NCI-H2196 treated with DMSO at 0.1 percent for 48 hours (cell line): ENCODE results near the gene ANGPT4.

Experiments used
- DNase-seq: peaks from one replicate; lab custom pipeline; 2025; ENCODE audit not compliant: unreplicated experiment; lab: John Stamatoyannopoulos, UW

ANGPT4 gene

DNA sequence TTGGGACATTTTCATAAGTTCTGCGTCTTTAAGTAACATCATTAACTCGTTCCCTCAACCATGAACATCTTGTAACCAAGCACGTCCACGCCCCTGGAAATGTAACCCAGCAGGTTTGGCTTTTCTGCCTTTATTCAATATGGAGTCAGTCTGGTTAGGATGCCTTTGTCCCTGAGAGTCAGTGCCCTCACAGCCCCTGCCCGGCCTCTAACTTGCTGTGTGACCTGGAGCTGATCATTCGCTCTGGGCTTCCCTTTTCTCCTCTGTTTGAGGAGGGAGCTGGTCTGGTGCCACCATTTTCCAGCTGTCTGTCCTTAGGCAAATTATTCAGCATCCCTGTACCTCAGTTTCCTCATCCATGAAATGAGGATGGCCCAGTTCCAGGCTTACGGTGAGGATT is 26.5 kb upstream of the ANGPT4 start:
- no peak for DNase-seq

DNA sequence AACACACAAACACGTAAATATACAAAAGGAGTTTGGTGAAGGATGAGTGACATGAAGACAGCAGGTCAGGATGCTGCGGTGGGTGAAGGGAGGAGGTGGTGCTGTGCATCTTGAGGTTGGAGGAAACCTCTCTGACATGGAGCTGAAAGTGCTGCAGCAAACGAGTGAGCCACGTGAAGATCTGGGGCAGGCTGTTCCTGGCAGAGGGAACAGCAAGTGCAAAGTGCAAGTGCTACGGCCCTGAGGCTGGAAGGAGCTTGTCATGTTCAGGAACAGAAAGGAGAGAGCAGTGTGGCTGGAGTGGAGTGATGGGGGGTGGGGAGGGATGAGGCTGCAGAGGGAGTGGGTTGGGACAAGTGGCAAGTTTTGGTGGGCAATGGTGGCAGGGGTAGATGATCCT is 24.8 kb upstream of the ANGPT4 start:
- DNase-seq: no peak

DNA sequence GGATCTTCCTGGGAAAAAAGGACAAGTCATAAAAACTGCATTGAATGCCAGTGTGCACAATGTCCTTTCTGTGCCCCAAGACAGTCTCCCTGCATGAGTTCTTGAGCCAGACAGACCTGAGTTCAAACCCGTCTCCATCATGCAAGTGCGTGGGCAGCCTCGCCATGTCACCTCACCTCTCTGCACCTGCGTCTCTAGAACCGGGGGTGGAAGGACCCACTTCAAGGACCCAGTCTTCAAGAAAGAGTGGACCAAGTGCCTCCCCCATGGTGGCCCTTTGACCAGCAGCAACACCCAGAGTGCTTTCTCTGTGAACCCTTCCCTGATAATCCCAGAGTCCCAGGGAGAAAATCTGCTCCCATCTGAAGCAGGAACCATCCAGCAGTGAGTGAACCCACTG is 23.5 kb upstream of the ANGPT4 start:
- no peak for DNase-seq

DNA sequence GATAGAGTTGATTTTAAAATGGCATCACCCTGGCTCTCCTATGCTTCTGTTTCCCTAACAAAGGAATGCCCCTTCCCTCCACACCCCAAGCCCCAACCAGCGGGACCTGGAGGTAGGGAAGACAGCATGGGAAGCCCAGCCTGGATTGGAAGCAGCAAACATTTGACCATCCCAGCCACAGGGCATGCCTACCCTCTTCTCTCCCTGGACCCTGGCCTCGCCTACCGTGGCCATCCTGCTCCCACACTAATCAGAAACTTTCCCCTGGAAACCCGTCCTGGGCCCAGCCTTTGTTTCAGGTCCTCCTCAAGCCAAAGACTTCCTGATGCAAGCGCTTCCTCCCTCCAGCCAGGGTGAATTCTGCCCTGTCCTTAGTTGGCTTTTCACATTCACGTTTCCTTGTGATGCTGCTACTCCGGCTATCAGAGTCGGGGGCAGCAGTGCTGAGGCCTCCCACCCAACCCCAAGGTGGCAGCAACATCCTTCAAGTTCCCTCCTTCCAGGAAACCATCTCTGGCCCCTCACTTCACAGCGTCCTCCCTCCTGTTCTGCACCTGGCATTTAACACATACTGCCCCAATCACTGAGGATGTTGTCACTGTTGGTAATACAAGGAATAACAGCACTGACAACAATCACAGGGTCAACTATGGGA is 18.2 kb upstream of the ANGPT4 start:
- DNase-seq: no peak

DNA sequence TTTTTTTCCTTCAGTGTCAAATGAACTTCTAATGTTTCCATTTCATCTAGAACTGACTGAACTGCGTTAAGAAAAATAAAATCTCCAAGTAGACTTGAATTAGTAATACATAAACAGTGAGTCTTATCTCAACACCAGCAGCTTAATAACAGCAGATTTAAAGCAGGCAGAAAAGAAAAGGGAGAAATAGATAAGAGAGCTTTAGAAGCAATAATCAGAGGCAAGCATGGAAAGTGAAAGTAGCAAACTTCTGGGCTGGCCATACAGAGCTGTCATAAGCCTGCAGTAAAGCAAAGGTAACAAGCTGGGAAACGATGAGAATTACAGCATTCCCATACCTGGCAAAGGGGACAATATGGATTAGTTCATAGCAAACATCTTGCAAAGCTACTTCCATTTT is 16.9 kb upstream of the ANGPT4 start:
- DNase-seq: no peak

DNA sequence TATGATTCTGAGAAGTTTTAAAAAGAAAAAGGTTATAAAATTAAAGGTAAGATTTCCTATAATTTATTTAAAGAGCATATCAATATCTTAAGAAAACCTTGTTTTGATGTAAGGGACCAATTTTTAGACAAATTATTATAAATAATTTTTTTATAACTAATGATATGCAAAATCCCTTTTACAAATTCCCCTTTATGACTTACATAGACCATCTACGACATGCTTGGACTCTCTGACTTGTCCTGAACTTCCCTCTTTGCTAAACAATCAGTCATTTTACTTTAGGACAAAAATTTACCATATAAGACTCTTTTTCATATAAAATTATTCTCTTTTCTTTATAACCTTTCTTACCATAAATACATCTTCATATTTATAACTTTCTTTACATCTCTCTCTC is 15.3 kb upstream of the ANGPT4 start:
- no peak for DNase-seq

DNA sequence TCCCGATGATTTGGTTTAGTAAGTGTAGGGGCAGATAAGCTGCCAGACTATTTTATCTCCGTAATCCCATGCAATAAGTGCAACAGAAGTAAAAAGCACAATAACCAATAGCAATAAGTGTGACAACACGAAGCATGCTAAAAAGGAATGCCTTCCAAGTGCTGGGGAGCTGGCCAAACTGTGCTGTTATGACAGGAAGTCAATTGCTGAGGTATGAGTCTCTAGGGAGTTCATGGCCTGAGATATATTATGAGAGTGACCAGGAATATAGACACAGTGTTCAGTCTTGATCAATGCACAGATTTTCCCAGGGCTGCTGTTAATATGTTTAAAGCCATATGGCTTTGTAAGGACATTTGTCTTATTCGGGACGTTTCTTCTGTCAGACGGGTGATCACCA is 10.5 kb upstream of the ANGPT4 start:
- no peak for DNase-seq

DNA sequence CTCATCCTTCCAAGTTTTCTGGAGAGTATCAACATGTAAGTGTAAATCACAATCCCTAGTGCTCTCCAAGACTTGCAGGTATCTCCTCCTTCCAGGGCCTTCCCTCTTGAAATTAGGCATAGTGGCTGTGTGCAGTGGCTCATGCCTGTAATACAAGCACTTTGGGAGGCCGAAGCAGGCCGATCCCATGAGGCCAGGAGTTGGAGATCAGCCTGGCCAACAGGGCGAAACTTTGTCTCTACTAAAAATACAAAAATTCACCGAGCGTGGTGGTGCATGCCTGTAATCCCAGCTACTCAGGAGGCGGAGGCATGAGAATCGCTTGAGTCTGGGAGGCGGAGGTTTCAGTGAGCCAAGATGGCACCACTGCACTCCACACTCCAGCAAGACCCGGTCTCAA is 9.4 kb upstream of the ANGPT4 start:
- no peak for DNase-seq

DNA sequence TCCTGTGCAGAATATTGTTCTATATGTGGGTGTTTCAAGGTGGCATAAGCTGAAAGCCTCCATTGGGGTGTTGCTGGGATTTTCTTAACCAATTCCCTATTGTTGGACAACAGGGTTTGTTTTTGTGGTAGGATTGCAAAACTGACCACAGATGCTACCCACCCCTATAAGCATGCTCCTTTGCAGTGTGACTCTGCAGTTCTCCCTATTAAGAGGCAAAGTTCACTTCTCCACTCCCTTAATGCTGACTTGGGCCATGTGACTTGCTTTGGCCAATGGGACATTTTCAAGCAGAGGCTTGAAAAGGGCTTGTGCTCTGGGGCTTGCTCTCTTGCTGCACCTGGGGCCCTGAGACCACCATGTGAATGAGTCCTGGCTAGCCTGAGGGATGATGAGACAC is 8.5 kb upstream of the ANGPT4 start:
- DNase-seq: no peak

DNA sequence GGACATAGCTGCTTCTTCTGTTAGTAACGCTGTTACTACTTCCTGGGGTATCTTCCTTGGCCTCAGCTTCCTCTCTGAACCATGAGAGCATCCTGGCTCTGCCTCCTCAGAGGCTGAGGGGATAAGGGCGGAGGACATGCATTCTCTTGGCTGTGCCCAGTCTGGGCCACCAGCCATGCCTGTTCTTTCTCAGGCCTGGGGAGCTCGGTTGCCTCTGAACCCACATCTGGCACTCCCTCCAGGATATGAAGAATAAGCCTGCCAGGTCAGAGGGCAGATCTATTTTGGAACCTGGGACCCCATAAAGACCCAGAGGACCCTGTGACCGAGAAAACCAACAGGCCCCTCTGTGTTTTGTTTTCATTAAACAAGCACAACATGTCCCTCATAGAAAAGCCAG is 6.6 kb upstream of the ANGPT4 start:
- DNase-seq: no peak

DNA sequence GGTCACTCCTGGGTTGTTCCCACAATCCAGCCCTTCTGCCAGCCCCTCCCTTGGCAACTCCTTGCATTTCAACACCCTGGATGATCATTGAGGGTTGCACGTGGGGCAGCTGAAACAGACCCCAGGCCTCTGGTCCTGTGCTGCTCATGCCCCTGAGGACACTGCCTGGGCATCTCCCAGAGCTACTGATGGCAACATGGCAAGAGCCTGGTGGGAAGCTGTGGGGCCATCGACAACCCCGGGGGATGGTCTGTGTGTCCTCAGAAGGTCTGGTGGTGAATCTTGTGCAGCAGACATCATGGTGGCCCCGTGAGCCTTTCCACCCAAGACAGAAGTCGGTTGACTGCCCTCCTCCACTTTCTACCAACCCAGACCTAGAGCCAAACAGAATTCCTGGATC is 4.9 kb upstream of the ANGPT4 start:
- DNase-seq: no peak

DNA sequence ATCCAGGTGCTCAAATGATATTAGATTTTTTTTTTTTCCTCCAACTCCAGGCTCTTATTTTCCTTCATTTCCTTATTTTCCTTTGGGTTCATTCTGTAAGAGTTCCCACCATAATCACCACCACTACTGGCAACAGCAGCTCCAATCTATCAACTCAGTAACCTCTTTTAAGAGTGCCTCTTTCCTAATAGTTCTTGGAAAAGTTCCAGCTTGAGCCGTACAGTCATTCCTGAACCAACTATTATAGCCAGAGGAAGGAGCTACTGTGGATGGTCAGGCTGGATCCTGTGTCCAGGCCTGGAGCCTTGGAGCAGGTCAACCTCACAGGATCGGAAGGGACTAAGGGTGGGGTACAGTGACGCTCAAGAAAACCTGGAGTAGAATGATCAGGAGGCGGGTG is 4.2 kb upstream of the ANGPT4 start:
- no peak for DNase-seq

DNA sequence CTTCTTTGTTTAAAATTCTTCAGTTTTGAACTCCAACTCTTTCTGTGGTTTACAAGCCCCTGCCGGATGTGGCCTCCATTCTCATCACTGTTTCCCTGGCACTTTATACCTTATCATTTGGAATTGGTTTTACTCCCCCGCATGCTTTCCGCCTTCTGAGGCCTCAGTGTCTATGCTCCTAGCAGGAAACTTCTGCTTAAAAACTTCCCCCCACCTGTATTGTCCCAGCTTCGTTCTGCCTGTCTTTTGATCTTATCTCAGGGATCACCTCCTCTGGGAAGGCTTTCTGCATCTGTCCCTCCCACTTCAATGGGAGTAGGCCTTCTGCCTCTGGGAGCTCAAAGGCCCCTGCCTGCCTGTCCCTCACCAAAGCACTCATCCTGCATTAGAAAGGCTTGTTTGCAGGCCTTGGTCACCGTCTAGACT is 3.4 kb upstream of the ANGPT4 start:
- DNase-seq: no peak

DNA sequence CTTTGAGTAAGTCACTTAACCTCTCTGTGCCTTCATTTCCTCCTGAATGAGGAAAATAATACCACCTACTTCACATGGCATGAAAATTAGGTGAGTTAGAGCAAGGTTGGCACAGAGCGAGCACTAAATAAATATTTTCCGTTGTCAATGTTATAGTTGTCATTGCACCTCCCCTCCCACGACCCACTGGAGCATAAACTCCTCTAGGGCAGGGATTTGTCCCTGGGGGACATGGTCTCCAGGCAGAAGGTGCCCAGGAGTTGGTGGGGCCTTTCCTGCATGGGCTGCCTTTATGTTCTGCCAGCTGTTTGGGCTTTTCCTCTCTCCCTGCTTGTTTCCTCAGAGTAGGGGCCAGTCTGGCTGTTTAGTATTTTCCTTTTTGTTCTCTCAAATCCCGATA is 1.3 kb upstream of the ANGPT4 start:
- no peak for DNase-seq

DNA sequence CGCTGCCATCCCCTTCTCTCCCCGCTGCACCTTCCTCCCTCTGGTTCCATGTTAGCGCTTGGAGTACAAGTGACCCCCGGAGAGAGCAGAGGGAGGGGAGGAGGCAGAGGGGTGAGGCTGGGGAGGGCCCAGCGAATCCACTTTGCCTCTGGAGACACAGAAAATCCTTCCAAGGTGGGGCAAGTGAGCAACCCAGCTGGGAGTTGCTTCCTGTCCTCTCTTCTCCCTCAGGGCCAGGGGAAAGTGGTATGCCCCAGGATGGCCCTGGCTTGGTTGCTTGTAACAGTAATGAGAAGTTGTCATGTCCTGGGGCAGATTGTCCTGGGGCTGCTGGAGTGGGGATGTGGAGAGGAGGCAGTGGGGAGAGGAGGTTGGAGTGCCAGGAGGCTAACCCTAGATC is 691 bp upstream of the ANGPT4 start:
- no peak for DNase-seq

DNA sequence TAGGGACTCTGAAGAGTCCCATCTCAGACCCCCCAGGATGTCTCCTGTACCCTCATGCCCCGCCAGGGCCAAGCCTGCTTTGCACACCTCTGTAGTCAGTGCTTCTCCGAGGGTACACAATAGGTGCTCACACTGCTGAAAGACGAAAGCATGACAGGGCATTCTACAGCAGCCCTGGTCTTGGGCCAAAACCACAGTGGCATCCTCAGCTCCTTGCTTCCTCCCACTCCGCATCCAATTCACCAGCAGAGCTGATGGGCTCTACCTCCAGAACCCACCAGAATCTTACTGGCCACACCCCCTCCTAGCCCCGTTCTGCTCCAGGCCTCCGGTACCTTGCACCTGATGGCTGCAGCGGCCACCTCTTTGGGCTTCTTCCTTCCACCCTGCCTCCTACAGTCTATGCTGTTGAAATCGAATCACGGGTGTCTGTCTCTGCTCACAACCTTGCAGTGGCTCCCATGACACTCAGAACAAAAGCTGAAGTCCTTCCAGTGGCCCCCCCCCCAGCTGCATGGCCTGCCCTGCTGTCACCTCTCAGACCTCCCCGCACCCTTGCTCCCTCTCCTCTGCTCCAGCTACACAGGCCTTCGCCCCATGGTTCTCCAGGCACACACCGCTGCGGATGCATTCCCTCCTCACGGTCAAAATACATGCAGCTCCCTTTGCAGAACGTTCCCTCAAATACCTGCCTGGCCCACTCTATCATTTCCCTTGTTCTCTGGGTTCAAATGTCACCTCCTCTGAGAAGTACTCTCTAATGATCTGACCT is 1.2 kb downstream of the ANGPT4 start:
- no peak for DNase-seq

DNA sequence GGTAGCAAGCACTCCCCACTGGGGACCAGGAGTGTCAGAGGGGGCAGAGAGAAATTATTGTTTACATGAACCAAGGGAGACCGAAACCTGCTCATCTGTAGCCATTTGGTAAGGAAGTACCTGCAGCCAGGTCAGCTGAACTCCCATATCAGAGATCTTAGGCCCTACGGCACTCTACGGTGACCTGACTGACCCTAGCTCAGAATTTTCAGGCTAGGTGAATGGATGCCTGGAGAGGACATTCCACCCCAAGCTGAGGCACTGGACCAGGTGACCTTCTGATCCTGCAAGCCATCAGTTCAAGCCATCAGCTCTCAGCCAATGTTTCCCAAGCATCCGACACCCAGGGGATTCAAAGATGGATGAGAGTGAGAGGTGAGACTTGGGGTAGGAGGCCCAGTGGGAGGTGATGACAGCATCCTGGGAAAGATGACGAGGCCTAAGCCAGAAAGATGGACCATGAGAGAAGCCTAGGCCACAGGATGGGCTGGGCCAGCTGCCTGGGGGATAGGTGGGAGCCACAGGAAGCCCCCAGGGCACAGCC is 2.8 kb downstream of the ANGPT4 start:
- DNase-seq: no peak

DNA sequence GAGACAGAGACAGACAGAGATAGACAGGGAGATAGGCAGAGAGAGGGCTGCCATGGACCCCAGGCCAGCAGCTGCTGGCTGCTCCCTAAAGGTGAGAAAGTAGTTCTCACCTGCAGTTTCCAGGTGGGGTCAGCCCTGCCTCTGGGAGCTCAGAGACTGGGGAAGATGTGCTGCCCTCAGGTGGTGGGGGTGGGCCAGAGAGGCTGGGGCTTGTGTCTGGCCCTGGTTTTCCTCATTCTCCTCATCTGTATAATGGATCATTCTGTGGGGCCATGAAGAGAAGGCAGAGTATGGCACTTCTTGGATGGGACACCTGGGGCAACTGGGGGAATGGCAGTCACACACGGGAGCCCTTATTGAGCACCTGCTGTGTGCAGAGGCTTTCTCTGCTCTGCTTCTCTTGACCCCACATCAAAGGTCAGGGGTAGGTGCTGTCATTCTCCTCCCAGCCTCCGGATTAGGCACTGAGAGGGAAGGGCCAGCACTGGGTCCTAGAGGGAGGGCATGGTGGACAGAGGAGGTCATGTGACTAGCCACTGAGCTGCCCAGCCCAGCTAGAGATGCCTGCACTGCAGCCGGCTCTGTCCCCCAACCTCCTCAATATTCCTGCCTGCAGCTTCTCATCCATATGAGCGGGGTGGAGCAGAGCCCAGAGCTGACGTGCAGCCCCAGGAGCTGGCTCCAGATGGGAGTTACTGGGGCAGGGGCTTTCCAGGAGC is 4.1 kb downstream of the ANGPT4 start:
- no peak for DNase-seq

DNA sequence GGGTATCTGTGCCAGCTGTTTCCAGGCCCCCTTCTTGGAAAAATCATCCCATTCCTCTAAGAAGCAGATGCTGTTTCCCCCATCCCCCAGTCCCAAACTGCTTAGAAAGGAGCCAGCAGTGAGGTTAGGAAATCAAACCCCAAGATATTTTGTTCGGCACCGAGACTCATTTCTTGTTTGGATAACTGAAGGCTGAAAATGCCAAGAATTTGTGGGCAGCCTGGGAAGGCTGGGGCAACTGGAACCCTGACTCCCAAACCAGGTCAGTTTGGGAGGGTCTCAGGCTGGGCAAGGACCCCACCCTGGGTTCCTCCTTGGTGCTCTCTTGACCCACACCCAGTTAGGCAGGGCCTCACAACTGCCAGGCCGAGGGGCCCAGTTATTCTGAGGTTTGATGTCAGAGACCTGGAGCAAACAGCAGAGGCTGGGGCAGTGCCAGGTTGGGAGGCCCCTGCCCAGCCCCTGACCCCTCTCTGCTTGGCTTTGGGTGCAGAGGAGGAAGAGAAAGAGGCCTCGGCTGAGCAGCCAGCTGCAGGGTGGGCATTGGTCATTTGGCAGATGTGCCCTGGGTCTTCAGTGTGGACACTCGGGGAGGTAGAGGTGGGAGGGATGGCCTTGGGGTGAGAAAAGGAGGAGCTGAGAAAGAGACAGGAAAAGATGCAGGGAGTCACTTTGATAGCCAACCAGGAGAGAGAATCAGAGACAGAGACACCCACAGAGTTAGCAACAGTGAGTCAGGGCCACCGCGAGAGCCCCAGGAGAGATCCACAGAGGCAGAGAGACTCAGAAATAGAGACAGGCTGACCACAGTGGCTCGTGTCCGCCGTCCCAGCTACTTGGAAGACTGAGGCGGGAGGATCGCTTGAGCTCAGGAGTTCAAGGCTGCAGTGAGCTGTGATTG is 5.0 kb downstream of the ANGPT4 start:
- DNase-seq: no peak

DNA sequence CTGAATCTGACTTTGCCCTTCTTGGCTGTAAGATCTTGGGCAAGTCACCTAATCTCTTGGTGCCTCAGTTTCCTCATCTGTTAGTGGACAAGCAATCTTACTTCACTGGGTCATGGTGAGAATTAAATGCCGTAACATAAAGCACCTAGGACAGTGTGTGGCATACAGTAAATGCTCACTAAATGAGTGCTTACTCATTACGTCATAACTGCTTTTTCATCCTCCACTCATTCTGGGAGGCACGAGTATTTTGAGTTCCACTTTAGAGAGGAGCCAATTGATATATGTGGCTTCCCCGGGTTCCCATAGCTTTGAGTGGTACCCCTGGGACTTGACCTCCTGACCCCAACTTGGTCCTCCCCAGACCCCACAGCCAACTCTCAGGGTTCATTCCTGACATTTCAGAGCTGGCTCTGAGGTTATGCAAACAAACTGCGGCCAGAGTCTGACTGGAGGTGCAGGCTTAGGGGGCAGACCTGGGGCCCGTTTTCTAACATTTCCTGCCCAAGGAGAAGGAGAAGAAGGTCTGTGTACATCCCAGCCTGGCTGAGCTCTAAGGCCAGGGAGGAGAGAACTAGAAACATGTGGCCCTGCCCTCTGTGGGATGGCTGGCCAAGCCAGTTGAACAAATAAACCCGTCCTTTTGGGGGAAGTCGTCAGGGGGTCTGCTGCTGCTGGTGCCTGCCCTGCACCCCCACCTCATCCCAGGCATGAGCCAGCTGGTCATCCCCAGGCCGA is 5.8 kb downstream of the ANGPT4 start:
- DNase-seq: no peak
